D341Med (cell line): ENCODE measurements around the gene SNPH.

Experiments used
- DNase-seq: peaks from one replicate; pipeline ENCODE4 v3.0.0; 2012; ENCODE audit warnings: low spot score

The SNPH gene

GRCh38 chr20:1287787-1288569 lies 21.9 kb downstream of the SNPH start:
- no peak for DNase-seq

GRCh38 chr20:1291191-1291741 lies 25.2 kb downstream of the SNPH start:
- DNase-seq = no peak

GRCh38 chr20:1292620-1293019 lies 26.5 kb downstream of the SNPH start:
- no peak for DNase-seq

- no peak for DNase-seq
These were observed 27.7 kb downstream of the SNPH start for GRCh38 chr20:1293641-1294379.

- no peak for DNase-seq
These were observed 28.4 kb downstream of the SNPH start for GRCh38 chr20:1294497-1294896.

- no peak for DNase-seq
These were observed 29.3 kb downstream of the SNPH start for GRCh38 chr20:1295276-1295930.

GRCh38 chr20:1296117-1296610 lies 30.1 kb downstream of the SNPH start:
- DNase-seq = no peak

GRCh38 chr20:1296922-1297321 lies 30.8 kb downstream of the SNPH start:
- no peak for DNase-seq

- DNase-seq = no peak
These were observed 31.4 kb downstream of the SNPH start for GRCh38 chr20:1297486-1297885.

GRCh38 chr20:1298166-1298565 lies 32.1 kb downstream of the SNPH start:
- DNase-seq = no peak

GRCh38 chr20:1298888-1299511 lies 32.9 kb downstream of the SNPH start:
- no peak for DNase-seq

GRCh38 chr20:1299522-1299921 lies 33.4 kb downstream of the SNPH start:
- no peak for DNase-seq

GRCh38 chr20:1300083-1300840 lies 34.2 kb downstream of the SNPH start:
- no peak for DNase-seq

GRCh38 chr20:1301031-1301529 lies 35.0 kb downstream of the SNPH start:
- DNase-seq = no peak

GRCh38 chr20:1302685-1303541 lies 36.8 kb downstream of the SNPH start:
- no peak for DNase-seq

- DNase-seq = no peak
These were observed 38.8 kb downstream of the SNPH start for GRCh38 chr20:1304710-1305515.

GRCh38 chr20:1305712-1306111 lies 39.6 kb downstream of the SNPH start:
- DNase-seq = no peak

GRCh38 chr20:1306316-1307135 lies 40.4 kb downstream of the SNPH start:
- DNase-seq = no peak
